Liver (tissue), 9 donors: ENCODE data around the gene SDHB. TPM values are rescaled to one million over a fixed set of nuclear protein-coding genes. Genes with fewer than 3 reads are reported as not detected.

Source experiments
- DNase-seq: peaks from one replicate; pipeline ENCODE4 v3.0.0-alpha.2; 2017; ENCODE audit warnings: low spot score
- H3K27ac ChIP-seq, 2 donors: one replicate each; pipeline ENCODE4 v1.7.0; 2013; ENCODE audit warnings: inconsistent platforms in 2 of 2, low read length in 2 of 2, control low read depth in 1 of 2, low read depth in 1 of 2, mild to moderate bottlenecking in 1 of 2
- H3K27me3 ChIP-seq, 4 donors: one replicate each; pipeline versions ENCODE4 v1.6.1 to v1.7.0; 2013; ENCODE audit warnings: low read length in 3 of 4, inconsistent platforms in 1 of 4, mild to moderate bottlenecking in 1 of 4, moderate library complexity in 1 of 4; ENCODE audit not compliant: control insufficient read depth in 4 of 4, insufficient read depth in 4 of 4
- H3K36me3 ChIP-seq, 4 donors: one replicate each; pipeline versions ENCODE4 v1.6.1 to v1.7.0; 2013; ENCODE audit warnings: low read length in 3 of 4, mild to moderate bottlenecking in 3 of 4, low read depth in 1 of 4, moderate library complexity in 1 of 4; ENCODE audit not compliant: control insufficient read depth in 4 of 4, insufficient read depth in 3 of 4
- H3K4me1 ChIP-seq, 4 donors: one replicate each; pipeline versions ENCODE4 v1.6.1 to v1.7.0; 2013; ENCODE audit warnings: low read length in 3 of 4, mild to moderate bottlenecking in 3 of 4, moderate library complexity in 1 of 4; ENCODE audit not compliant: control insufficient read depth in 4 of 4, insufficient read depth in 4 of 4
- H3K4me3 ChIP-seq, 3 donors: one replicate each; pipeline versions ENCODE4 v1.6.1 to v1.7.0; 2013; ENCODE audit warnings: low read length in 3 of 3, control low read depth in 1 of 3, low read depth in 1 of 3, mild to moderate bottlenecking in 1 of 3
- H3K9ac ChIP-seq, 2 donors: one replicate each; pipeline ENCODE4 v1.7.0; 2013; ENCODE audit warnings: low read length in 2 of 2, mild to moderate bottlenecking in 2 of 2, moderate library complexity in 2 of 2, control low read depth in 1 of 2, low read depth in 1 of 2
- H3K9me3 ChIP-seq, 4 donors: one replicate each; pipeline versions ENCODE4 v1.6.1 to v1.7.0; 2013; ENCODE audit warnings: low read length in 3 of 4; ENCODE audit not compliant: control insufficient read depth in 4 of 4
- EGR1 ChIP-seq, 2 donors: IDR thresholded peaks; 2 replicates each; pipeline ENCODE4 v1.6.1; 2016 to 2018; ENCODE audit warnings: antibody characterized with exemption in 2 of 2, low read depth in 2 of 2
- FOXA1 ChIP-seq: IDR thresholded peaks from 2 replicates; pipeline ENCODE4 v1.6.1; 2016; ENCODE audit warnings: antibody characterized with exemption
- FOXA2 ChIP-seq: IDR thresholded peaks from 2 replicates; pipeline ENCODE4 v1.6.1; 2016; ENCODE audit warnings: antibody characterized with exemption
- HNF4A ChIP-seq, 2 donors: conservative IDR thresholded peaks; 2 replicates each; pipeline ENCODE4 v1.6.1; 2016; ENCODE audit warnings: antibody characterized with exemption in 2 of 2, mild to moderate bottlenecking in 2 of 2
- JUND ChIP-seq, 2 donors: IDR thresholded peaks; 2 replicates each; pipeline ENCODE4 v1.6.1; 2016; ENCODE audit warnings: antibody characterized with exemption in 2 of 2
- NR2F2 ChIP-seq: IDR thresholded peaks from 2 replicates; pipeline ENCODE4 v1.6.1; 2016; ENCODE audit warnings: antibody characterized with exemption
- RAD21 ChIP-seq, 2 donors: IDR thresholded peaks; 2 replicates each; pipeline ENCODE4 v1.6.1; 2016; ENCODE audit warnings: antibody characterized with exemption in 2 of 2, mild to moderate bottlenecking in 2 of 2
- RXRA ChIP-seq, 2 donors: IDR thresholded peaks; 2 replicates each; pipeline ENCODE4 v1.6.1; 2017 to 2018; ENCODE audit warnings: antibody characterized with exemption in 2 of 2, mild to moderate bottlenecking in 1 of 2
- SP1 ChIP-seq: IDR thresholded peaks from 2 replicates; pipeline ENCODE4 v1.6.1; 2018; ENCODE audit warnings: antibody characterized with exemption, mild to moderate bottlenecking
- TAF1 ChIP-seq: conservative IDR thresholded peaks from 2 replicates; pipeline ENCODE4 v1.6.1; 2016; ENCODE audit warnings: antibody characterized with exemption, mild to moderate bottlenecking
- YY1 ChIP-seq: IDR thresholded peaks from 2 replicates; pipeline ENCODE4 v1.6.1; 2016; ENCODE audit warnings: antibody characterized with exemption, mild to moderate bottlenecking
- WGBS: extraction: QIAGEN DNeasy Blood & Tissue Kit; methylation state at CpG from one replicate; pipeline ENCODE4 v1.1.7; 2013; 5-methylcytosine and 5-hydroxymethylcytosine counted together
- polyA plus RNA-seq, 2 donors: library from polyadenylated mRNA; stranded (reverse) in 1 of 2; unstranded in 1 of 2; fragments of 200-250 nt in 1 of 2; fragments of >200 nt in 1 of 2; fragmentation: Nextera tagmentation in 1 of 2; extraction: Ambion mirVana in 1 of 2; gene quantifications; one replicate each; pipeline versions ENCODE4 v1.2.1 to v1.2.3, GENCODE V29; 2013 to 2015
- total RNA-seq, 2 donors: library from RNA; depleted of rRNA; stranded (reverse); fragments of >200 nt; gene quantifications; one replicate each; pipeline ENCODE4 v1.2.3, GENCODE V29; 2014
- TF ChIP-seq, protein P1 (sequence below): IDR thresholded peaks from 2 replicates; pipeline ENCODE4 v1.6.1; 2016; ENCODE audit warnings: antibody characterized with exemption, mild to moderate bottlenecking
- TF ChIP-seq, protein P2 (sequence below): fragments of 150-350 bp; IDR thresholded peaks from 2 replicates; pipeline ENCODE4 v1.5.1; 2017; ENCODE audit warnings: improper control_type of control experiment, low read depth, low read length; ENCODE audit not compliant: missing input control
- TF ChIP-seq, protein P3 (sequence below): IDR thresholded peaks from 2 replicates; pipeline ENCODE4 v1.6.1; 2016; ENCODE audit warnings: antibody characterized with exemption
- donor health status: healthy.
- donor health status: healthy.
- donor health status: healthy.
- donor health status: healthy.
- donor health status: healthy.

Gene SDHB
- total and polyA plus RNA-seq, 4 donors = 73.9 to 279 (median 172) TPM

DNA sequence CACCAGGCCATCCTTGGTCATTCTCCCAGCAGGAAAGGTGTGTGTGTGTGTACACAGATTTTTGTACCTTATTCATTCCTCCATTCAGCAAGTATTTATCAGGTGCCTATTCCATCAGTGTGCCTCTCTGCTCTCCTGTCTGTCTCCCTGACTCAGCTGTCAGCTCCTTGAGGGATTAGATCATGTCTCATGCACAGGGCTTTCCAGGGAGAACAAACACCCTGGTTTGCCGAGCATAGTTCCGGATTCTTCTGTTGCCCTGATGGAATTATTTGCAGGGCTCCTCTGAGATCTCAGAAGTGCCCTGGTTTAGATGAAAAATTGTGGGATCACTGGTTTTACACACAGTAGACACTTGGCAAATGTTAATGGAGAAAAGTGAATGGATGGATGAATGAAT, 8.1 kb upstream of the SDHB start:
- H3K36me3 ChIP-seq = no peaks in the 10 kb centered on the region
- no peaks in the 10 kb centered on the region for H3K27me3 ChIP-seq
- WGBS = 90% methylated on average over 2 of the region's 2 CpGs
- no peak overlapping the region for H3K9ac ChIP-seq
- no peaks in the 10 kb centered on the region for H3K9me3 ChIP-seq
- no peak overlapping the region for H3K27ac ChIP-seq
- TF ChIP-seq RXRA (IDR thresholded peaks at IDR 0.05) (no peak), YY1 (no peak), JUND (IDR thresholded peaks at IDR 0.05) (no peak), FOXA1 (no peak), SP1 (no peak), RAD21 (IDR thresholded peaks at IDR 0.05) (no peak)
- TF ChIP-seq, protein P1, sequence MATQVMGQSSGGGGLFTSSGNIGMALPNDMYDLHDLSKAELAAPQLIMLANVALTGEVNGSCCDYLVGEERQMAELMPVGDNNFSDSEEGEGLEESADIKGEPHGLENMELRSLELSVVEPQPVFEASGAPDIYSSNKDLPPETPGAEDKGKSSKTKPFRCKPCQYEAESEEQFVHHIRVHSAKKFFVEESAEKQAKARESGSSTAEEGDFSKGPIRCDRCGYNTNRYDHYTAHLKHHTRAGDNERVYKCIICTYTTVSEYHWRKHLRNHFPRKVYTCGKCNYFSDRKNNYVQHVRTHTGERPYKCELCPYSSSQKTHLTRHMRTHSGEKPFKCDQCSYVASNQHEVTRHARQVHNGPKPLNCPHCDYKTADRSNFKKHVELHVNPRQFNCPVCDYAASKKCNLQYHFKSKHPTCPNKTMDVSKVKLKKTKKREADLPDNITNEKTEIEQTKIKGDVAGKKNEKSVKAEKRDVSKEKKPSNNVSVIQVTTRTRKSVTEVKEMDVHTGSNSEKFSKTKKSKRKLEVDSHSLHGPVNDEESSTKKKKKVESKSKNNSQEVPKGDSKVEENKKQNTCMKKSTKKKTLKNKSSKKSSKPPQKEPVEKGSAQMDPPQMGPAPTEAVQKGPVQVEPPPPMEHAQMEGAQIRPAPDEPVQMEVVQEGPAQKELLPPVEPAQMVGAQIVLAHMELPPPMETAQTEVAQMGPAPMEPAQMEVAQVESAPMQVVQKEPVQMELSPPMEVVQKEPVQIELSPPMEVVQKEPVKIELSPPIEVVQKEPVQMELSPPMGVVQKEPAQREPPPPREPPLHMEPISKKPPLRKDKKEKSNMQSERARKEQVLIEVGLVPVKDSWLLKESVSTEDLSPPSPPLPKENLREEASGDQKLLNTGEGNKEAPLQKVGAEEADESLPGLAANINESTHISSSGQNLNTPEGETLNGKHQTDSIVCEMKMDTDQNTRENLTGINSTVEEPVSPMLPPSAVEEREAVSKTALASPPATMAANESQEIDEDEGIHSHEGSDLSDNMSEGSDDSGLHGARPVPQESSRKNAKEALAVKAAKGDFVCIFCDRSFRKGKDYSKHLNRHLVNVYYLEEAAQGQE = no peak
- TF ChIP-seq, protein P2, sequence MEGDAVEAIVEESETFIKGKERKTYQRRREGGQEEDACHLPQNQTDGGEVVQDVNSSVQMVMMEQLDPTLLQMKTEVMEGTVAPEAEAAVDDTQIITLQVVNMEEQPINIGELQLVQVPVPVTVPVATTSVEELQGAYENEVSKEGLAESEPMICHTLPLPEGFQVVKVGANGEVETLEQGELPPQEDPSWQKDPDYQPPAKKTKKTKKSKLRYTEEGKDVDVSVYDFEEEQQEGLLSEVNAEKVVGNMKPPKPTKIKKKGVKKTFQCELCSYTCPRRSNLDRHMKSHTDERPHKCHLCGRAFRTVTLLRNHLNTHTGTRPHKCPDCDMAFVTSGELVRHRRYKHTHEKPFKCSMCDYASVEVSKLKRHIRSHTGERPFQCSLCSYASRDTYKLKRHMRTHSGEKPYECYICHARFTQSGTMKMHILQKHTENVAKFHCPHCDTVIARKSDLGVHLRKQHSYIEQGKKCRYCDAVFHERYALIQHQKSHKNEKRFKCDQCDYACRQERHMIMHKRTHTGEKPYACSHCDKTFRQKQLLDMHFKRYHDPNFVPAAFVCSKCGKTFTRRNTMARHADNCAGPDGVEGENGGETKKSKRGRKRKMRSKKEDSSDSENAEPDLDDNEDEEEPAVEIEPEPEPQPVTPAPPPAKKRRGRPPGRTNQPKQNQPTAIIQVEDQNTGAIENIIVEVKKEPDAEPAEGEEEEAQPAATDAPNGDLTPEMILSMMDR = no peak
- no peak for DNase-seq
- H3K4me3 ChIP-seq = no peak overlapping the region
- peaks cover 3 to 17% (median 9%) of the 10 kb centered on the region in 4 donors for H3K4me1 ChIP-seq

DNA sequence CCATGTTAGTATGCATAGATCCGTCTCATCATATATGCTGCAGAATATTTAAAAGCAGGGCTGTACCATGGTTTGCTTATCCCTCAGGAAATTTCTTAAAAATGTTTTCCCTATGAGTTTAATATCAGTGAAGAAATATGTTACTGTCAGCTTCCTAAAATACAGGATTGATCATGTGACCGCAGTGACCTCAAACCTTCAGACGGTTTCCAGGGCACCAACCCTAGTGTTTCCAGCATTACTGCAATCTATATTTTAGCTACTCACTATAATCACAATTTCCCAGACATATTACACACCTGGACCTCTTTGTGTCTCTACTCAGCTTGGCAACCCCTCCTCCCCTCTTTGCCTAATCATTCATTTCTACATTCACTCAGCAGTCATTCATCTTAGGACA, 7.7 kb upstream of the SDHB start:
- no peak overlapping the region for H3K27ac ChIP-seq
- DNase-seq = no peak
- no peak overlapping the region for H3K9ac ChIP-seq
- 72% methylated on average over 3 of the region's 3 CpGs for WGBS
- H3K27me3 ChIP-seq = no peaks in the 10 kb centered on the region
- H3K4me1 ChIP-seq = peaks cover 3 to 17% (median 9%) of the 10 kb centered on the region in 4 donors
- TF ChIP-seq RAD21 (IDR thresholded peaks at IDR 0.05) (no peak), NR2F2 (no peak), TAF1 (no peak), FOXA2 (no peak), YY1 (no peak), SP1 (no peak), HNF4A (conservative IDR thresholded peaks at IDR 0.05) (no peak), EGR1 (IDR thresholded peaks at IDR 0.05; ENCODE audit: low read depth in 2 of 2) (no peak), JUND (IDR thresholded peaks at IDR 0.05) (no peak)
- TF ChIP-seq, protein P2 = no peak
- TF ChIP-seq, protein P1 = no peak
- TF ChIP-seq, protein P3, sequence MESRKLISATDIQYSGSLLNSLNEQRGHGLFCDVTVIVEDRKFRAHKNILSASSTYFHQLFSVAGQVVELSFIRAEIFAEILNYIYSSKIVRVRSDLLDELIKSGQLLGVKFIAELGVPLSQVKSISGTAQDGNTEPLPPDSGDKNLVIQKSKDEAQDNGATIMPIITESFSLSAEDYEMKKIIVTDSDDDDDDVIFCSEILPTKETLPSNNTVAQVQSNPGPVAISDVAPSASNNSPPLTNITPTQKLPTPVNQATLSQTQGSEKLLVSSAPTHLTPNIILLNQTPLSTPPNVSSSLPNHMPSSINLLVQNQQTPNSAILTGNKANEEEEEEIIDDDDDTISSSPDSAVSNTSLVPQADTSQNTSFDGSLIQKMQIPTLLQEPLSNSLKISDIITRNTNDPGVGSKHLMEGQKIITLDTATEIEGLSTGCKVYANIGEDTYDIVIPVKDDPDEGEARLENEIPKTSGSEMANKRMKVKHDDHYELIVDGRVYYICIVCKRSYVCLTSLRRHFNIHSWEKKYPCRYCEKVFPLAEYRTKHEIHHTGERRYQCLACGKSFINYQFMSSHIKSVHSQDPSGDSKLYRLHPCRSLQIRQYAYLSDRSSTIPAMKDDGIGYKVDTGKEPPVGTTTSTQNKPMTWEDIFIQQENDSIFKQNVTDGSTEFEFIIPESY = no peak
- no peaks in the 10 kb centered on the region for H3K9me3 ChIP-seq
- H3K4me3 ChIP-seq = no peak overlapping the region
- no peaks in the 10 kb centered on the region for H3K36me3 ChIP-seq
